Kidney capillary endothelial cell (primary cell): ENCODE data around the gene CD82.

Experiments used
- DNase-seq: peaks from one replicate; pipeline ENCODE4 v3.0.0-alpha.2; 2018; ENCODE audit warnings: low spot score

The CD82 gene

GRCh38 chr11:44575962-44576361, 10.5 kb downstream of the CD82 start:
- DNase-seq: no peak

GRCh38 chr11:44576656-44577055, 11.2 kb downstream of the CD82 start:
- no peak for DNase-seq

GRCh38 chr11:44577231-44577830, 11.9 kb downstream of the CD82 start:
- DNase-seq: no peak

- DNase-seq: no peak
Observed at GRCh38 chr11:44578279-44578678, 12.8 kb downstream of the CD82 start.

- no peak for DNase-seq
Observed at GRCh38 chr11:44579302-44579761, 13.9 kb downstream of the CD82 start.

- no peak for DNase-seq
Observed at GRCh38 chr11:44580701-44581100, 15.2 kb downstream of the CD82 start.

DNA sequence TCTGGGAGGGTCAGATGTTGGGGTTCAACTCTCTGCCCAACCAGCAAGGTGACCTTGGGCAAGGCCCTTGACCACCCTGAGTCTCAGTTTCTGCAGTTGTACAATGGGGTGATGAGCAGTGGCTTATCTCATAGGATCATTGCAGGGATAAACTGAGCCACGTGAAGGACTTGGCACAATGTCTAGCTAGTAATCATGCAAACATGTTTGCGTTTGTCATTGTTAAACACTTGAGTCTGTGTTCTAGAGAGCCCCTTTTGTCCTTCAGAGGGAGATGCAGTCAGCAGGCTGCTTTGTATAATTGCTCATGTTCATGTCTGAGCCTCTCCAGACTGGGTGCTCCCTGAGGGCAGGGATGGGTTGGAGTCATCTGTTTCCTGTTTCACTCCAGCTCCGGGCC, 15.8 kb downstream of the CD82 start:
- DNase-seq: no peak

DNA sequence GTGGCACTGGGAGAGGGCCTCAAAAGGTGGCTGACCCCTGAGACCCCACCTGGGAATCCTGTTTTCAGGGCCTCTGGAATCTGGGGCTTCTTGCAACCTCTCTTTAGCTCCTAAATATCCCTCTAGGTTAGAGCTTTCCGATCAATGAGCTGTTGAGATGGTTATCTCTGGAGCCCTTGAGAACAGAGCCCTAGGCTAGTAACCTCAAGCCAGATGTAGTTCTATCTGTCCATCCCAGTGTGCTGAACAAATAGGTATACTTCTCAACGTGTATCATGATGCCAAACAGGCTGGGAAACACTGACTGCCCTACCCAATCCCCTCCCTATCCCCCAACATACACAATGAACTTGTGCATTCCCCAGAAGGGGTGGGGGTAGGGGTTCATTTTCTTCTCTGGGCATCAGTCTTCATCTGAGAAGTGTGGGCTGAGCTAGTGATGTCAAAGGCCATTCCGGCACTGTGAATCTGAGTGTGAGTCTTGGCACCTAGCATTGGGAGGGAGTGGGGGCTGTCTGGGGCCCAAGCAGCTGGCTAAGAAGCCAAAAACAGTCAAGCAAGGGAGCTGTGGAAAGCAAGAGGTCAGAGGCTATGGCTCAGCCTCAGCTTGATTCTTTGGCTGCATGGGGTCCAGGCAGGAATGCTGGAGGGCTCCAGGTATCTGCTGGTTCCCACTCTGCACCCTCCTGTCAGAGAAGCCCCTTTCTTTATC, 17.3 kb downstream of the CD82 start:
- DNase-seq: no peak

GRCh38 chr11:44583353-44583669, 17.8 kb downstream of the CD82 start:
- DNase-seq: no peak

DNA sequence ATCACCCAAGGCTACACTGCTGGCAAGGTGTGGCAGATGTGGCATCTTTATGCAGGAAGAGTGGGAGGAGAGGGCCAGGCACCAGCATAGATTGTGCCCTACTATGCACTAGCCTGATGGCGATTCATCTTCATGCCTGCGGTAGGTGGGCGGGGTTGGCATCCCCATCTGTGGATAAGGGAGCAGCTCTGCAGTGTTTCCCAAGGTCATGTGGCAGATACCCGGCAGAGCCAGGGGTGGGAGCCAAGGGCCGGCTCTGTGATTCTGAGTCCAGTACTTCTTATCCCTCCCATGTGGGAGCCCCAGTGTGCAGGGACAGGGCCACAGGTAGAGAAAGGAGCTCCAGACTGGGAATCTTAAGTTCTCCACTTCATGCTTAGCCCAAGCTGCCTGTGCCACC, 20.0 kb downstream of the CD82 start:
- no peak for DNase-seq

DNA sequence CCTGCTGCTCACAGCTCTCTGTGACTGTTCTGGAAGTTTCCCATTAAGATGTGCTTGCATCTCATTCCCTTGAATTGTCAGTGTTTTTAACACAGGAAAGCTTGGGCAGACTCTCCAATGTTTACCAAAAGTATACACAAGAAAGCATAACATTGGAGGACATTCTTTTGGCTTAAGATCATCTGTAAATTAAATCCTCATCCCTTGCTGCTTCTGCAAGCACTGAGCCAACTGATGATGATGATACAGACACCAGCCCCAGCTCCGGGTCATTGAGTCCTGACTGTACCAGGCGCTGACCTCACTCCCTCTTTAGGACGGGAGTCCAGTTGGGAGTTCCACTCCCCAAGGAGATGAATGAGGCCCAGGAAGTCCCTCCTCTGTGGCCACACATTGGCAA, 23.8 kb downstream of the CD82 start:
- DNase-seq: no peak

- DNase-seq: no peak
Observed at GRCh38 chr11:44590769-44591168, 25.3 kb downstream of the CD82 start.

GRCh38 chr11:44591557-44591956, 26.1 kb downstream of the CD82 start:
- DNase-seq: no peak

- no peak for DNase-seq
Observed at GRCh38 chr11:44592125-44592940, 26.9 kb downstream of the CD82 start.

DNA sequence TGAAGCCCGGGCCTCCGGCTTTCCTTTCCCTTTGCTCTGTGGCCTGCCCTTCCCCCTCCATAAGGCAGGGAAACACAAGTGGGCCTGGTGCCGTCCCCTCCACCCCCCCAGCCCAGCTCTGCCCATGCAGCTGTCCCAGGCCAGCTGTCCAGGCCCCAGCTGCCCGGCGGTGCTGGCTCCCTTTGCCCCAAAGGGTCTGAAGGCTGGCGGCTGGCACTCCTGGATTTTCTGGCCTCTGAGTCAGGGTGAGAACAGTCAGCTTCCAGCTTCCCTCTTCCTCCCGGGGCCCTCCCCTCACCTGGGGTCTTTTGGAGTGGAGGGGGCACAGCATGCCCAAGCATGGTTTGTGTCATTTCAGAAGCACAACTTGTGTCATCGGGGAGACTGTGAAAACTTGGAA, 27.8 kb downstream of the CD82 start:
- no peak for DNase-seq

- no peak for DNase-seq
Observed at GRCh38 chr11:44595006-44595405, 29.5 kb downstream of the CD82 start.

DNA sequence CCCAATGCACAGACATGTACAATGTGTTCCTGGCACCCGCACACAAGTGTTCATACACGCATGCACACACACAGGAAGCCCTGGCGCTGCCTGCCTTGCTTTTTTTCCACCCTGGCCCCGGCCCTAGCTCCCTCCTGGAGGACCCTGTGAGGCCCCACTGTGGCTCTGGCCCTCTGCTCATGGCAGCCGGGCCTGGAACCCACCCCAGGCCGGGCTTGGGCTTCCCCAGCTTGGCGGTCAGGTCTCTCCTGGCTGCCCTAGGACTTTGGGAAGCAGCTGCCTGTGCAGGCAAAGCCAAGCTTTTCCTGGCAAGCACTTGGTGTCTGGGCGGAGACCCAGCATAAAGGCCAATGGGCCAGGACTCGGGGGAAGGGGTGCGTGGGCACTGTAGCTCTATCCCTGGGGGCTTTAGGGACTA, 30.5 kb downstream of the CD82 start:
- no peak for DNase-seq

GRCh38 chr11:44596525-44597276, 31.2 kb downstream of the CD82 start:
- no peak for DNase-seq

DNA sequence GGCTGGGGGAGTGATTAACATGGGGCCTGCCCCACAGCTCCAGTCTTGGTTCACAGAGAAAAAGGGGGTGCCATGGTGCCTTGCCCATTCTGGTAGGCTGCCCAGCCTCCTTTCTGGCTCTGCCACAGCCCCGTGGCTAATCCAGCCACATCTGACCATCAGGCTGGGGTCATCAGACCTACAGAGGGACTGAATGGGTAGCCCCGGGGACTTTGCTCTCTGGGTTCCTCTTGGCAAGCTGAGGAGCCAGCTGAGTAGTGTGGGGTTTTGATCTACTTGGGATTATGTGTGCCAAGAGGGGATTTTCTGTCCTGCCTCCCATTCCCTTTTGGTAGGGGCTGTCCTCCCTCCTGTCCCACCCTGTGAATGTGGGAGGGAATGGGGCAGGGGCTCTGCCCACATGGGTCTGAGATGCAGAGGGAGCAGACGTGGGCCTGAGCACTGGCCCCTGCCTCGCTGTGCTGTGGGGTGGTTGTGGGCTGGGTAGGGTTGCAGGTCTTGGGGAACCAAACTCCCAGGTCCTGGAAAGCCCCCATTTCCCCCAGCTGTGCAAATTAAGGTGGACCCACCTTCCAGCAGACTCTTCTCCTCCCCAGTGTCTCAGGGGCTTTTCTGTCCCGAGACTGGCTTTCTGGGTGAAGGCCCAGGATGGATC, 32.0 kb downstream of the CD82 start:
- DNase-seq: no peak

DNA sequence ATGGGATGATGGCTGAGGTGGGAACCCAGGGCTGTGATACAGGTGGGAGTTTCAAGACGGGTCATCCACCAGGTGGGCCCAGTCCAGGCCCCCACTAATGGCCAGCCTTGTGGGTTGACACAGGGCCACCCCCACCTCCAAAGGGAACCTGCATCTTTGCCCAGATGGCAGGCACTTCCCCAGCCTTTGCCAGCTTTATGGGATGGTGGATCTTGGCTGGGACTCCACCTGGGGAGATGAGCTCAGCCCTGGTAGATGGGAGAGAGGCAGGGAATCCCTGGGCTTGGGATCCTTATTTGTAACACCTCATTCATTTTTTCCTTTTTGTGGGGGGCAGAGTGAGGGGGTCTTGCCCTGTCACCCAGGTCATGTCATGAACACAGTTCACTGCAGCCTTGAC, 33.4 kb downstream of the CD82 start:
- no peak for DNase-seq

DNA sequence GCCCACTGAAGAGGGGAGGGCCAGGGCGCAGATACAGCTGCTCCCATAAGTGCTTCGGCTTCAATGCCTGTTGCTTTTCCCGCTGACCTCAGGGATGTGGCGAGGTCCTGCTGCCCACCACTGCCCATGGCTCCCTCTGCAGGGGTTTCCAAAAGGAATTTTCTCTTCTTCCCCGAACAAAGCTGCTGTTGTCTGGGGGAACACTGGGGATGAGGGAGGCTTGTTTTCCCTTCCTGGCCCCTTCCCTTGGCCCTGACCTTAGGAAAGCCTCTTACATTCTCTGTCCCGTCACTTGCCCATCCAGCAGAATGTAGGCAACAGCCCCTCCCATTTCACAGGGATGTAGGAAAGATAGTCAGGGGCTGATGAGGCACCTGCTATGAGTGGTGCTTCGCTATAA, 34.8 kb downstream of the CD82 start:
- no peak for DNase-seq

GRCh38 chr11:44600839-44601383, 35.4 kb downstream of the CD82 start:
- no peak for DNase-seq
